Naive thymus-derived CD8-positive, alpha-beta T cell (primary cell): ENCODE data around the gene KRTAP10-8. TPM values are rescaled to one million over a fixed set of nuclear protein-coding genes. Genes with fewer than 3 reads are reported as not detected.
A peak's percentile ranks its signal among the peaks of the same experiment; 100 is the strongest.
"Not testable (repeated sequence)": the region's sequence is repeated elsewhere in the genome, so short reads cannot be mapped to it uniquely, and the experiment has no call there.

Source experiments
- ATAC-seq, 2 donors: fragments of 150-1000 bp; cut with Tn5 transposase in 1 of 2; sonication (Bioruptor Pico), chemical (Tn5 transposase) in 1 of 2; 1 replicate in 1 of 2; 2 replicates in 1 of 2; pipeline ENCODE4 v1.10.0; 2021; ENCODE audit warnings: mild to moderate bottlenecking in 2 of 2, moderate library complexity in 2 of 2
- POLR2A ChIA-PET: fragments of 350-600 bp; sonication (Branson Sonifier 250); formaldehyde crosslinking; loops from one replicate; lab custom pipeline; 2021; ENCODE audit warnings: antibody characterized with exemption; lab: Charles Lee
- DNase-seq, 10 donors: peaks; one replicate each; pipeline versions ENCODE4 v3.0.0 to v3.0.0-alpha.2; 2020 to 2022
- H3K27ac Mint-ChIP-seq, 10 donors: one replicate each; pipeline ENCODE4 v1.8.0; 2020 to 2022; ENCODE audit warnings: mild to moderate bottlenecking in 10 of 10, mixed read lengths in 10 of 10, moderate library complexity in 4 of 10, inconsistent platforms in 1 of 10
- H3K27me3 Mint-ChIP-seq, 5 donors: one replicate each; pipeline ENCODE4 v1.8.0; 2021 to 2022; ENCODE audit warnings: mixed read lengths in 5 of 5
- H3K36me3 Mint-ChIP-seq, 3 donors: one replicate each; pipeline ENCODE4 v1.8.0; 2020 to 2022; ENCODE audit warnings: mixed read lengths in 3 of 3, mild to moderate bottlenecking in 2 of 3, inconsistent platforms in 1 of 3
- H3K4me1 Mint-ChIP-seq, 4 donors: one replicate each; pipeline ENCODE4 v1.8.0; 2021 to 2022; ENCODE audit warnings: mixed read lengths in 4 of 4
- H3K4me3 Mint-ChIP-seq, 10 donors: one replicate each; pipeline ENCODE4 v1.8.0; 2020 to 2022; ENCODE audit warnings: mild to moderate bottlenecking in 10 of 10, mixed read lengths in 10 of 10, moderate library complexity in 6 of 10, inconsistent platforms in 1 of 10
- H3K9me3 Mint-ChIP-seq, 9 donors: one replicate each; pipeline ENCODE4 v1.8.0; 2020 to 2022; ENCODE audit warnings: mixed read lengths in 9 of 9, mild to moderate bottlenecking in 3 of 9, inconsistent platforms in 1 of 9, moderate library complexity in 1 of 9
- polyA plus RNA-seq, 3 donors: library from polyadenylated mRNA; unstranded; fragments of 300-500 nt; fragmentation: Illumina TruSeq; gene quantifications; one replicate each; pipeline ENCODE4 v1.2.3, GENCODE V29; 2021
- total RNA-seq, 8 experiments: library from RNA in 2 of 8; stranded (reverse) in 2 of 8; gene quantifications; one replicate each; pipeline ENCODE4 v1.2.3 and lab custom pipeline; 2021 to 2026

The KRTAP10-8 gene
- total and polyA plus RNA-seq, 5 experiments from 2014 or later, result not detected

- DNase-seq, result no peak
- no peak for ATAC-seq
- H3K36me3 Mint-ChIP-seq, result peaks cover 0 to 15% (median 5%) of the 10 kb centered on the region in 3 donors
- peak overlapping the region in 7 of 10 donors; percentile 6 to 76 (median 58) for H3K27ac Mint-ChIP-seq
- POLR2A ChIA-PET, result interaction anchor here (1.9 kb wide), 1 partner anchor 76 kb away, joined by 5 read pairs; the partner anchor contains the start of gene KRTAP12-3
- H3K9me3 Mint-ChIP-seq, result peaks cover 0 to 29% (median 18%) of the 10 kb centered on the region in 9 donors
- H3K4me3 Mint-ChIP-seq, result peak overlapping the region in 5 of 10 donors; percentile 12 to 64 (median 55)
- H3K27me3 Mint-ChIP-seq, result peaks cover 3 to 10% (median 7%) of the 10 kb centered on the region in 5 donors
- H3K4me1 Mint-ChIP-seq, result peaks cover 16 to 44% (median 32%) of the 10 kb centered on the region in 4 donors
These were observed 30.7 kb upstream of the KRTAP10-8 start for GRCh38 chr21:44581158-44581557.

- Mint-ChIP-seq H3K27me3 (peaks cover 3 to 18% (median 12%) of the 10 kb centered on the region in 5 donors), H3K4me3 (peak overlapping the region in 2 of 10 donors; percentile 27 to 55), H3K9me3 (peaks cover 0 to 25% (median 14%) of the 10 kb centered on the region in 9 donors), H3K36me3 (peaks cover 0 to 15% (median 5%) of the 10 kb centered on the region in 3 donors), H3K27ac (peak overlapping the region in 2 of 10 donors; percentile 6 to 56), H3K4me1 (peaks cover 16 to 44% (median 33%) of the 10 kb centered on the region in 4 donors)
- POLR2A ChIA-PET, result no interaction called here
- ATAC-seq, result no peak
- DNase-seq, result no peak
These were observed 29.8 kb upstream of the KRTAP10-8 start for GRCh38 chr21:44582055-44582454.

- Mint-ChIP-seq H3K4me1 (peaks cover 16 to 44% (median 33%) of the 10 kb centered on the region in 4 donors), H3K36me3 (peaks cover 0 to 10% (median under 1%) of the 10 kb centered on the region in 3 donors), H3K9me3 (peaks cover 0 to 16% (median 7%) of the 10 kb centered on the region in 9 donors), H3K27ac (peak overlapping the region in 4 of 10 donors; percentile 50 to 87 (median 58)), H3K4me3 (peak overlapping the region in 2 of 10 donors; percentile 18 to 68), H3K27me3 (peaks cover 3 to 21% (median 12%) of the 10 kb centered on the region in 5 donors)
- DNase-seq (no peak), ATAC-seq (no peak)
- POLR2A ChIA-PET, result no interaction called here
These were observed 28.6 kb upstream of the KRTAP10-8 start for GRCh38 chr21:44583089-44583799.

- DNase-seq (no peak), ATAC-seq (peak in 1 of 2 donors; percentile 54)
- no peak overlapping the region for H3K27ac Mint-ChIP-seq
- peak overlapping the region in 1 of 10 donors; percentile 18 for H3K4me3 Mint-ChIP-seq
- peaks cover 3 to 21% (median 12%) of the 10 kb centered on the region in 5 donors for H3K27me3 Mint-ChIP-seq
- peaks cover 16 to 44% (median 33%) of the 10 kb centered on the region in 4 donors for H3K4me1 Mint-ChIP-seq
- peaks cover 0 to 10% (median 0%) of the 10 kb centered on the region in 3 donors for H3K36me3 Mint-ChIP-seq
- peaks cover 0 to 13% (median 6%) of the 10 kb centered on the region in 9 donors for H3K9me3 Mint-ChIP-seq
- POLR2A ChIA-PET, result no interaction called here
These were observed 28.1 kb upstream of the KRTAP10-8 start for GRCh38 chr21:44583800-44584147.

GRCh38 chr21:44585892-44586291 is 26.0 kb upstream of the KRTAP10-8 start:
- Mint-ChIP-seq H3K36me3 (peaks cover 0 to 9% (median 0%) of the 10 kb centered on the region in 3 donors), H3K4me1 (peaks cover 16 to 34% (median 28%) of the 10 kb centered on the region in 4 donors), H3K27ac (peak overlapping the region in 2 of 10 donors; percentile 14 to 80), H3K27me3 (peaks cover 3 to 24% (median 12%) of the 10 kb centered on the region in 5 donors), H3K9me3 (peaks cover 0 to 12% (median 3%) of the 10 kb centered on the region in 9 donors), H3K4me3 (no peak overlapping the region)
- no peak for ATAC-seq
- POLR2A ChIA-PET, result no interaction called here
- no peak for DNase-seq

- POLR2A ChIA-PET, result no interaction called here
- H3K4me3 Mint-ChIP-seq, result no peak overlapping the region
- peaks cover 0 to 19% (median 12%) of the 10 kb centered on the region in 4 donors for H3K4me1 Mint-ChIP-seq
- DNase-seq (no peak), ATAC-seq (no peak)
- no peaks in the 10 kb centered on the region for H3K9me3 Mint-ChIP-seq
- no peaks in the 10 kb centered on the region for H3K36me3 Mint-ChIP-seq
- peak overlapping the region in 3 of 10 donors; percentile 20 to 65 (median 42) for H3K27ac Mint-ChIP-seq
- peaks cover 3 to 24% (median 12%) of the 10 kb centered on the region in 5 donors for H3K27me3 Mint-ChIP-seq
These were observed 22.8 kb upstream of the KRTAP10-8 start for GRCh38 chr21:44589094-44589493.

GRCh38 chr21:44589586-44590305 is 22.1 kb upstream of the KRTAP10-8 start:
- no peak for DNase-seq
- no peak overlapping the region for H3K4me3 Mint-ChIP-seq
- H3K4me1 Mint-ChIP-seq, result peaks cover 0 to 16% (median 7%) of the 10 kb centered on the region in 4 donors
- peaks cover 3 to 20% (median 12%) of the 10 kb centered on the region in 5 donors for H3K27me3 Mint-ChIP-seq
- POLR2A ChIA-PET, result no interaction called here
- H3K9me3 Mint-ChIP-seq, result no peaks in the 10 kb centered on the region
- no peaks in the 10 kb centered on the region for H3K36me3 Mint-ChIP-seq
- peak overlapping the region in 3 of 10 donors; percentile 15 to 65 (median 42) for H3K27ac Mint-ChIP-seq
- no peak for ATAC-seq

- Mint-ChIP-seq H3K4me3 (no peak overlapping the region), H3K36me3 (no peaks in the 10 kb centered on the region), H3K27ac (no peak overlapping the region), H3K27me3 (peaks cover 3 to 20% (median 10%) of the 10 kb centered on the region in 5 donors), H3K4me1 (peaks cover 0 to 17% (median 9%) of the 10 kb centered on the region in 4 donors), H3K9me3 (no peaks in the 10 kb centered on the region)
- no peak for ATAC-seq
- DNase-seq, result no peak
- POLR2A ChIA-PET, result no interaction called here
These were observed 21.6 kb upstream of the KRTAP10-8 start for GRCh38 chr21:44590311-44590721.

GRCh38 chr21:44590897-44591800 is 20.7 kb upstream of the KRTAP10-8 start:
- H3K36me3 Mint-ChIP-seq, H3K4me3 Mint-ChIP-seq, POLR2A ChIA-PET, DNase-seq, ATAC-seq, H3K9me3 Mint-ChIP-seq: not testable (repeated sequence)
- Mint-ChIP-seq H3K27me3 (peaks cover 0 to 17% (median 6%) of the 10 kb centered on the region in 5 donors), H3K27ac (peak overlapping the region in 4 of 10 donors; percentile 17 to 49 (median 36)), H3K4me1 (peaks cover 0 to 15% (median 11%) of the 10 kb centered on the region in 4 donors)

- H3K4me3 Mint-ChIP-seq, H3K9me3 Mint-ChIP-seq, POLR2A ChIA-PET, DNase-seq, H3K36me3 Mint-ChIP-seq, ATAC-seq: not testable (repeated sequence)
- peaks cover 0 to 13% (median 2%) of the 10 kb centered on the region in 5 donors for H3K27me3 Mint-ChIP-seq
- H3K4me1 Mint-ChIP-seq, result peaks cover 0 to 14% (median 10%) of the 10 kb centered on the region in 4 donors
- H3K27ac Mint-ChIP-seq, result peak overlapping the region in 4 of 10 donors; percentile 17 to 49 (median 36)
These were observed 20.1 kb upstream of the KRTAP10-8 start for GRCh38 chr21:44591801-44592130.

GRCh38 chr21:44592446-44593311 is 19.2 kb upstream of the KRTAP10-8 start, which contains the start of gene KRTAP10-6:
Gene KRTAP10-6 (minus strand): TSS chr21:44592505. CDS start chr21:44592484, 21 bp downstream.
- no peak within 1 kb of the TSS for H3K4me3 Mint-ChIP-seq
- H3K36me3 Mint-ChIP-seq, result no peaks in the 10 kb centered on the region
- H3K27ac Mint-ChIP-seq, result peak within 1 kb of the TSS in 5 of 10 donors; percentile 17 to 61 (median 39)
- H3K9me3 Mint-ChIP-seq, result no peaks in the 10 kb centered on the region
- H3K27me3 Mint-ChIP-seq, result peaks cover 0 to 6% (median 0%) of the 10 kb centered on the region in 5 donors
- H3K4me1 Mint-ChIP-seq, result peaks cover 0 to 14% (median 10%) of the 10 kb centered on the region in 4 donors
- POLR2A ChIA-PET, result no interaction called here
- DNase-seq (no peak), ATAC-seq (no peak)
